Measurements from ENCODE around the gene PDCD1. TPM values are rescaled to one million over a fixed set of nuclear protein-coding genes. Genes with fewer than 3 reads are reported as not detected.

Gene PDCD1
- total RNA-seq, 2 experiments from 2014 or later, result 19.4 to 20.3 TPM

DNA sequence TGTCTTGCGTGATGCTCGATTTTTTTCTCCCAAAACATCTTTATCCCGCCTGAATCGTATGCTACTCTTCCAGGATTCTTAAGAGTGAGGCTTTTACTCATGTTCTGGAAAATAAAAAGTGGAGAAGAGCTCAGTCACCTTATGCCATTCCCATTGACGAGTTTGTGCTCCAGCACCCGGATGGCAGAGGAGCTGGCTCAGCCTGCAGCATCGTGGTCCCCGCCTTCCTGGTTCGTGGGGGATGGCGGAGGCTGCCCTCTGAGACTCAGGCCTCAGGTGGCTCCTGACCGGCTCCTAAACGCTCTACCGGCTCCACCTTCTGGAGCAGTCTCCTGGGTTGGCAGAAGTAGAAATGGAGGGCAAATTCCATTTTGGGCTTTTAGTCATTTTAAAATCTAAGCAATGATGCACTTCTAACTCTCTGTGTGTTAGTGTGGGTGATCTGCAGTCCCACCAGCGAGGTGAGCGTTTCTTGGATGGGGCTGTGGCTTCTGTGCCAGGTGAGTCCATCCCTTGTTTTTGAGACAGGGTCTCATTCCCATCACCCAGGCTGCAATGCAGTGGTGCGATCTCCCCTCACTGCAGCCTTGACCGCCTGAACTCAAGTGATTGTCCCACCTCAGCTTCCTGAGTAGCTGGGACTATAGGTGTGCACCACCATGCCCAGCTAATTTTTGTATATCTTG is 38.7 kb upstream of the PDCD1 start:
- intact Hi-C loops (cut with micrococcal nuclease), result no loop called here
- H3K4me1 Mint-ChIP-seq (ENCODE audit: low read depth), result peaks cover 2% of the 10 kb centered on the region
- TF ChIP-seq CTCF (IDR thresholded peaks at IDR 0.05), result no peak
- peaks cover 2% of the 10 kb centered on the region for H3K27me3 Mint-ChIP-seq
- no peak for ATAC-seq
- peak overlapping the region; percentile 25 for H3K27ac Mint-ChIP-seq
- peaks cover 9% of the 10 kb centered on the region for H3K36me3 Mint-ChIP-seq (ENCODE audit: low read depth)
- POLR2A ChIA-PET, result no interaction called here
- H3K4me3 Mint-ChIP-seq, result peak overlapping the region; percentile 29
- DNase-seq, result no peak
- CTCF ChIA-PET, result no interaction called here
- H3K9me3 Mint-ChIP-seq, result peaks cover 2% of the 10 kb centered on the region

DNA sequence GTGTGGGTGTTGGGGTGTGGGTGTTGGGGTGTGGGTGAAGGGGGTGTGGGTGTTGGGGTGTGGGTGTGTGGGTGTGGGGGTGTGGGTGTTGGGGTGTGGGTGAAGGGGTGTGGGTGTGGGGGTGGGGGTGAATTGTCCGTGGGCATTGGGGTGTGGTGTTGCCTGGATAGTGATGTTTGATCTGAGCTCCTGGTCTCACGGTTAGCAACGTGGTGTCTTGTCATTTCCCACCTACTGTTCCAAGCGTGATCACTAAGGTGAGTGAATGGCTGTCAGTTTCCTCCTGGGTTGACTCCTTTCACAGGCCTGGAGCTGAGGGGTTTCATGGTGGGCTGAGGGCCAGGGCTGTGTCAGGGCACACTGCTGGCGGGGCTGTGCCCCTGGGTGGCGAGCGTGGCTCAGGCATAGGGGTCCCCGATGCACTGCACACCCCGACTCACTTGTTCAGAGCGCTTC is 38.1 kb upstream of the PDCD1 start:
- CTCF ChIA-PET, result no interaction called here
- no peak for TF ChIP-seq CTCF (IDR thresholded peaks at IDR 0.05)
- POLR2A ChIA-PET, result no interaction called here
- no peak for DNase-seq
- H3K36me3 Mint-ChIP-seq (ENCODE audit: low read depth), result peaks cover 9% of the 10 kb centered on the region
- ATAC-seq, result no peak
- H3K27ac Mint-ChIP-seq, result peak overlapping the region; percentile 25
- peak overlapping the region; percentile 29 for H3K4me3 Mint-ChIP-seq
- peaks cover 2% of the 10 kb centered on the region for H3K4me1 Mint-ChIP-seq (ENCODE audit: low read depth)
- intact Hi-C loops (cut with micrococcal nuclease), result no loop called here
- peaks cover 2% of the 10 kb centered on the region for H3K9me3 Mint-ChIP-seq
- peaks cover 2% of the 10 kb centered on the region for H3K27me3 Mint-ChIP-seq

DNA sequence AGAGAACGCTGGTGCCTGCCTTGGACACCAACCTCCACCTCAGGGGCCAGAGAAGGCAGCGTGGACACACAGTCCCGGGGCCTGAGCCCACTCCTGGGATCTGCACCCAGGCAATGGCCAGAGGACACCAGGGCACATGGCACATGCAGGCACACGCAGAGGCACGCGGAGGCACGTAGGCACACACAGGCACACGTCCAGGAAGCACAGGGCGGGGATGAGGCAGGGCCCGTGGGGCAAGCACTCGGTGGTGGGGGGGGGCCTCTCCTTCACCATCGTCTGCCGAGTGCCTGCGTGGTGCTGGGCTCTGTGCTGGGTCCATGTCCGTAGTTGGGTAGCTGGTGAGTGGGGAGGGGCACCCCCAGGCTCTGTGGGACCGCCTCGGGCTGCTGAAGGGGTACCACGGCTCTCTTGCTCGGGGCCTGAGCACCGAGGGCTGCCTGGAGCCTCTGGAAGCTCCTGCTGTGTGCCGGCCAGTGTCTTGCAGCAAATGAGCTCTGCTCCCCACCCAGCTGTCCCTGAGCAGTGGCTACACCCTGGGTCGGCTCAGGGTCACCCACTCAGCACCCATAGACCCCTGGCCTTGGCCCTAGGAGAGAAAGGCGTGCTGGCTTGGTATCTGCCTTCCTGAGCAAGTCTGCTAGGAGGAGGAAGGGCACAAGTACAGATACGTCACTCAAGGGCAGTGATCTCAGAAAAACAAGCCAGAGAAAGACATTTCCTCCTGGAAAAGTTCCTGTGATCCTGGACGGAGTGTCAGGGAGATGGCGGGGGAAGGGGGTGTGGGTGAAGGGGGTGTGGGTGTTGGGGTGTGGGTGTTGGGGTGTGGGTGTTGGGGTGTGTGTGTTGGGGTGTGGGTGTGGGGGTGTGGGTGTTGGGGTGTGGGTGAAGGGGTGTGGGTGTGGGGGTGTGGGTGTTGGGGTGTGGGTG is 37.3 kb upstream of the PDCD1 start:
- Mint-ChIP-seq H3K9me3 (peaks cover 2% of the 10 kb centered on the region), H3K36me3 (ENCODE audit: low read depth) (peaks cover 9% of the 10 kb centered on the region), H3K27me3 (peaks cover 2% of the 10 kb centered on the region), H3K4me3 (peak overlapping the region; percentile 62), H3K4me1 (ENCODE audit: low read depth) (peaks cover 2% of the 10 kb centered on the region), H3K27ac (peak overlapping the region; percentile 85)
- ATAC-seq (peak; percentile 51), DNase-seq (no peak)
- ChIA-PET POLR2A (no interaction called here), CTCF (no interaction called here)
- intact Hi-C loops (cut with micrococcal nuclease), result no loop called here
- TF ChIP-seq CTCF (IDR thresholded peaks at IDR 0.05), result no peak

- Mint-ChIP-seq H3K27ac (no peak overlapping the region), H3K9me3 (peaks cover 2% of the 10 kb centered on the region), H3K36me3 (ENCODE audit: low read depth) (peaks cover 9% of the 10 kb centered on the region), H3K27me3 (peaks cover 2% of the 10 kb centered on the region), H3K4me3 (no peak overlapping the region), H3K4me1 (ENCODE audit: low read depth) (peaks cover 2% of the 10 kb centered on the region)
- intact Hi-C loops (cut with micrococcal nuclease), result no loop called here
- no peak for ATAC-seq
- no peak for DNase-seq
- TF ChIP-seq CTCF (IDR thresholded peaks at IDR 0.05), result no peak
- ChIA-PET POLR2A (no interaction called here), CTCF (no interaction called here)
These were observed 36.7 kb upstream of the PDCD1 start for GRCh38 chr2:241895427-241895711.

Data from activated CD8-positive, alpha-beta T cell treated with anti-CD3 and anti-CD28 coated beads for 36 hours (primary cell).